Measurements from ENCODE around the gene ESR2. TPM values are rescaled to one million over a fixed set of nuclear protein-coding genes. Genes with fewer than 3 reads are reported as not detected.
A peak's percentile ranks its signal among the peaks of the same experiment; 100 is the strongest.

ESR2 gene
- total RNA-seq, 1 donor from 2014 or later: 0.16 TPM

- Mint-ChIP-seq H3K36me3 (ENCODE audit: unreplicated experiment) (no peaks in the 10 kb centered on the region), H3K9me3 (ENCODE audit: unreplicated experiment) (no peaks in the 10 kb centered on the region), H3K4me3 (ENCODE audit: unreplicated experiment) (no peak overlapping the region), H3K4me1 (ENCODE audit: unreplicated experiment) (peaks cover 23% of the 10 kb centered on the region), H3K27me3 (ENCODE audit: unreplicated experiment) (no peaks in the 10 kb centered on the region), H3K27ac (ENCODE audit: unreplicated experiment) (no peak overlapping the region)
- DNase-seq (ENCODE audit: extremely low spot score, unreplicated experiment): no peak
- TF ChIP-seq CTCF (IDR thresholded peaks at IDR 0.05): no peak
These were observed 92.9 kb downstream of the ESR2 start for GRCh38 chr14:64201296-64201695.

GRCh38 chr14:64200170-64200569 is 94.0 kb downstream of the ESR2 start:
- TF ChIP-seq CTCF (IDR thresholded peaks at IDR 0.05): no peak
- H3K27ac Mint-ChIP-seq (ENCODE audit: unreplicated experiment): no peak overlapping the region

GRCh38 chr14:64198486-64198885 is 95.7 kb downstream of the ESR2 start:
- no peak for TF ChIP-seq CTCF (IDR thresholded peaks at IDR 0.05)
- H3K4me3 Mint-ChIP-seq (ENCODE audit: unreplicated experiment): no peak overlapping the region
- no peaks in the 10 kb centered on the region for H3K27me3 Mint-ChIP-seq (ENCODE audit: unreplicated experiment)
- peaks cover 22% of the 10 kb centered on the region for H3K4me1 Mint-ChIP-seq (ENCODE audit: unreplicated experiment)
- H3K9me3 Mint-ChIP-seq (ENCODE audit: unreplicated experiment): no peaks in the 10 kb centered on the region
- DNase-seq (ENCODE audit: extremely low spot score, unreplicated experiment): no peak
- H3K36me3 Mint-ChIP-seq (ENCODE audit: unreplicated experiment): no peaks in the 10 kb centered on the region
- H3K27ac Mint-ChIP-seq (ENCODE audit: unreplicated experiment): no peak overlapping the region

More at GRCh38 chr14:64200170-64200569, 94.0 kb downstream of the ESR2 start:
- H3K9me3 Mint-ChIP-seq (ENCODE audit: unreplicated experiment): no peaks in the 10 kb centered on the region
- no peaks in the 10 kb centered on the region for H3K27me3 Mint-ChIP-seq (ENCODE audit: unreplicated experiment)
- H3K4me3 Mint-ChIP-seq (ENCODE audit: unreplicated experiment): no peak overlapping the region
- no peaks in the 10 kb centered on the region for H3K36me3 Mint-ChIP-seq (ENCODE audit: unreplicated experiment)
- no peak for DNase-seq (ENCODE audit: extremely low spot score, unreplicated experiment)
- H3K4me1 Mint-ChIP-seq (ENCODE audit: unreplicated experiment): peaks cover 22% of the 10 kb centered on the region

- Mint-ChIP-seq H3K27me3 (ENCODE audit: unreplicated experiment) (no peaks in the 10 kb centered on the region), H3K4me1 (ENCODE audit: unreplicated experiment) (peaks cover 22% of the 10 kb centered on the region), H3K4me3 (ENCODE audit: unreplicated experiment) (no peak overlapping the region), H3K27ac (ENCODE audit: unreplicated experiment) (no peak overlapping the region), H3K36me3 (ENCODE audit: unreplicated experiment) (no peaks in the 10 kb centered on the region), H3K9me3 (ENCODE audit: unreplicated experiment) (no peaks in the 10 kb centered on the region)
- TF ChIP-seq CTCF (IDR thresholded peaks at IDR 0.05): no peak
- DNase-seq (ENCODE audit: extremely low spot score, unreplicated experiment): no peak
These were observed 96.2 kb downstream of the ESR2 start for GRCh38 chr14:64197996-64198395.

- Mint-ChIP-seq H3K9me3 (ENCODE audit: unreplicated experiment) (no peaks in the 10 kb centered on the region), H3K27ac (ENCODE audit: unreplicated experiment) (peak overlapping the region; percentile 53), H3K4me1 (ENCODE audit: unreplicated experiment) (peaks cover 25% of the 10 kb centered on the region), H3K4me3 (ENCODE audit: unreplicated experiment) (peak overlapping the region; percentile 82), H3K36me3 (ENCODE audit: unreplicated experiment) (no peaks in the 10 kb centered on the region), H3K27me3 (ENCODE audit: unreplicated experiment) (no peaks in the 10 kb centered on the region)
- TF ChIP-seq CTCF (IDR thresholded peaks at IDR 0.05): no peak
- DNase-seq (ENCODE audit: extremely low spot score, unreplicated experiment): no peak
These were observed 97.3 kb downstream of the ESR2 start for GRCh38 chr14:64196814-64197411.
